GM12878 (cell line): ENCODE results near the gene MBD2. TPM values are rescaled to one million over a fixed set of nuclear protein-coding genes. Genes with fewer than 3 reads are reported as not detected.

ENCODE experiments used
- ATAC-seq: fragments of 200-7000 bp; cut with Tn5 transposase; 3 replicates; pipeline ENCODE4 v1.9.1; 2020; ENCODE audit warnings: mild to moderate bottlenecking, moderate library complexity
- BruUV-seq: library from RNA; stranded (reverse); fragments of 400-500 nt; replicated peaks from 2 replicates; lab custom pipeline; 2021; lab: Mats Ljungman, UMichigan
- CTCF ChIA-PET: fragments of 300-600 bp; sonication (Branson Sonifier 250); formaldehyde crosslinking; extraction: SDS; loops from one replicate; lab custom pipeline; 2021; ENCODE audit warnings: inconsistent platforms; lab: Yijun Ruan, JAX
- POLR2A ChIA-PET: fragments of 350-600 bp; formaldehyde crosslinking; extraction: SDS; loops from one replicate; lab custom pipeline; 2021; ENCODE audit warnings: inconsistent platforms; lab: Charles Lee
- RAD21 ChIA-PET: fragments of 300-600 bp; sonication (Branson Sonifier 250); formaldehyde crosslinking; loops from one replicate; lab custom pipeline; 2023; ENCODE audit warnings: antibody characterized with exemption; ENCODE audit not compliant: unreplicated experiment; lab: Charles Lee
- SMC1A ChIA-PET: fragments of 300-600 bp; sonication (Branson Sonifier 250); formaldehyde crosslinking; loops from one replicate; lab custom pipeline; 2023; ENCODE audit not compliant: unreplicated experiment, uncharacterized antibody; lab: Charles Lee
- DNase-seq: peaks from one replicate; pipeline ENCODE4 v3.0.0-alpha.2; 2011; ENCODE audit warnings: low read depth, low spot score
- FAIRE-seq: peaks from 3 replicates; lab custom pipeline; 2011; peaks lifted over from hg19 to GRCh38; lab: Jason Lieb, UNC
- H2AFZ ChIP-seq: 2 replicates; pipeline ENCODE4 v1.6.0; 2011; ENCODE audit warnings: low read depth, low read length, control low read depth; ENCODE audit not compliant: control insufficient read depth
- H3K27ac ChIP-seq: 2 replicates; pipeline ENCODE4 v1.5.1; 2011; ENCODE audit warnings: control low read depth; ENCODE audit not compliant: control insufficient read depth, insufficient read depth
- H3K27me3 ChIP-seq, 2 experiments: replicated peaks in 1 of 2; 2 replicates each; pipeline versions ENCODE4 v1.6.0 to v1.6.1; 2011; ENCODE audit warnings: low read length in 1 of 2; ENCODE audit not compliant: control insufficient read depth in 2 of 2, insufficient read depth in 2 of 2
- H3K36me3 ChIP-seq, 2 experiments: 2 replicates each; pipeline ENCODE4 v1.5.1; 2011; ENCODE audit warnings: low read length in 1 of 2; ENCODE audit not compliant: control insufficient read depth in 2 of 2, insufficient read depth in 2 of 2
- H3K4me1 ChIP-seq: 2 replicates; pipeline ENCODE4 v1.6.1; 2011; ENCODE audit warnings: mild to moderate bottlenecking, low read length, moderate library complexity, mixed read lengths; ENCODE audit not compliant: control insufficient read depth, insufficient read depth
- H3K4me2 ChIP-seq: 2 replicates; pipeline ENCODE4 v1.6.0; 2011; ENCODE audit warnings: control low read depth; ENCODE audit not compliant: control insufficient read depth, insufficient read depth
- H3K4me3 ChIP-seq: fragments of 200-600 bp; sonication (generic); 2 replicates; pipeline ENCODE4 v1.5.1; 2016
- H3K79me2 ChIP-seq: 2 replicates; pipeline ENCODE4 v1.6.0; 2011; ENCODE audit warnings: low read length; ENCODE audit not compliant: control insufficient read depth, insufficient read depth
- H3K9ac ChIP-seq: 2 replicates; pipeline ENCODE4 v1.8.0; 2011; ENCODE audit warnings: low read length, control low read depth, mixed read lengths; ENCODE audit not compliant: control insufficient read depth, insufficient read depth
- H3K9me3 ChIP-seq: replicated peaks from 3 replicates; pipeline ENCODE4 v1.5.1; 2011; ENCODE audit warnings: mild to moderate bottlenecking, low read length; ENCODE audit not compliant: control insufficient read depth, insufficient read depth
- H4K20me1 ChIP-seq: 2 replicates; pipeline ENCODE4 v1.6.0; 2011; ENCODE audit not compliant: control insufficient read depth, insufficient read depth
- BACH1 ChIP-seq: fragments of 450-650 bp; IDR thresholded peaks from 2 replicates; pipeline ENCODE4 v1.6.1; 2017; ENCODE audit warnings: mild to moderate bottlenecking, borderline replicate concordance
- BMI1 ChIP-seq: fragments of 450-650 bp; IDR thresholded peaks from 2 replicates; pipeline ENCODE4 v1.6.1; 2016; ENCODE audit warnings: mild to moderate bottlenecking, moderate library complexity, borderline replicate concordance
- CHD1 ChIP-seq: IDR thresholded peaks from 2 replicates; pipeline ENCODE4 v1.6.1; 2012; ENCODE audit warnings: low read depth, low read length, improper control_type of control experiment
- IKZF2 ChIP-seq, 2 experiments: fragments of 450-650 bp; IDR thresholded peaks; 2 replicates each; pipeline ENCODE4 v1.6.1; 2017; ENCODE audit warnings: mild to moderate bottlenecking in 2 of 2, moderate library complexity in 2 of 2
- LARP7 ChIP-seq: fragments of 450-650 bp; IDR thresholded peaks from 2 replicates; pipeline ENCODE4 v1.6.1; 2017; ENCODE audit warnings: mild to moderate bottlenecking
- NFXL1 ChIP-seq: fragments of 450-650 bp; IDR thresholded peaks from 2 replicates; pipeline ENCODE4 v1.6.1; 2017; ENCODE audit warnings: antibody characterized with exemption, mild to moderate bottlenecking, borderline replicate concordance
- NR2C2 ChIP-seq: IDR thresholded peaks from 2 replicates; pipeline ENCODE4 v1.6.1; 2011; ENCODE audit warnings: borderline replicate concordance, low read depth; ENCODE audit not compliant: control insufficient read depth, insufficient read length
- SIN3A ChIP-seq: IDR thresholded peaks from 2 replicates; pipeline ENCODE4 v1.6.1; 2012; ENCODE audit warnings: low read depth, low read length, improper control_type of control experiment
- SMAD5 ChIP-seq: IDR thresholded peaks from 2 replicates; pipeline ENCODE4 v1.6.1; 2016; ENCODE audit warnings: antibody characterized with exemption, low read depth
- SP1 ChIP-seq: IDR thresholded peaks from one replicate; pipeline ENCODE4 v1.6.1; 2011; ENCODE audit warnings: low read depth, low read length
- STAT3 ChIP-seq: IDR thresholded peaks from 2 replicates; pipeline ENCODE4 v1.6.1; 2011; ENCODE audit warnings: low read depth, low read length, improper control_type of control experiment
- YY1 ChIP-seq: IDR thresholded peaks from 2 replicates; pipeline ENCODE4 v1.6.1; 2011; ENCODE audit warnings: low read depth, mild to moderate bottlenecking, low read length
- ZNF622 ChIP-seq: fragments of 450-650 bp; IDR thresholded peaks from 2 replicates; pipeline ENCODE4 v1.6.1; 2017; ENCODE audit warnings: mild to moderate bottlenecking, inconsistent platforms
- WGBS: methylation state at CpG from one replicate; pipeline ENCODE4 v1.1.6; 2016; ENCODE audit warnings: low lambda C conversion rate; ENCODE audit not compliant: insufficient replicate concordance, insufficient coverage; ENCODE audit errors: missing lambda C conversion rate; 5-methylcytosine and 5-hydroxymethylcytosine counted together
- in situ Hi-C: fragments of 300-500 bp; cut with MboI; formaldehyde crosslinking; loops from 9 replicates; pipeline ENCODE4 v1.14.3; 2018; ENCODE audit warnings: mixed read lengths
- intact Hi-C: fragments of 100-400 bp; cut with micrococcal nuclease; formaldehyde crosslinking; loops from one replicate; pipeline ENCODE4 v1.14.2; 2022; ENCODE audit not compliant: unreplicated experiment
- polyA plus RNA-seq, 11 experiments: library from polyadenylated mRNA; depleted of rRNA in 4 of 11; unstranded in 6 of 11; stranded (reverse) in 5 of 11; fragments of >200 nt; fragmentation: Nextera tagmentation in 4 of 11; fragmentation: Illumina TruSeq in 1 of 11; extraction: Ambion mirVana in 4 of 11; extraction: Trizol in 1 of 11; gene quantifications; 1 replicate in 1 of 11; 2 replicates in 10 of 11; pipeline versions ENCODE4 v1.2.1 to v1.2.3, GENCODE V29; 2011 to 2016; ENCODE audit warnings: inconsistent platforms in 2 of 11, missing spikeins in 2 of 11, low read depth in 1 of 11
- total RNA-seq, 4 experiments: library from RNA; depleted of rRNA in 3 of 4; stranded (reverse); fragments of >200 nt in 3 of 4; fragmentation: Illumina TruSeq in 1 of 4; extraction: Trizol in 1 of 4; gene quantifications; 2 replicates each; pipeline versions ENCODE4 v1.2.1 to v1.2.3, GENCODE V29; 2013 to 2021
- TF ChIP-seq, protein P1 (sequence below): IDR thresholded peaks from 2 replicates; pipeline ENCODE4 v1.6.1; 2012; ENCODE audit warnings: improper control_type of control experiment, low read depth, low read length; ENCODE audit not compliant: insufficient replicate concordance
- TF ChIP-seq, protein P2 (sequence below), 3 experiments: IDR thresholded peaks in 2 of 3; conservative IDR thresholded peaks in 1 of 3; 2 replicates each; pipeline ENCODE4 v1.5.1; 2011; ENCODE audit warnings: low read depth in 3 of 3, low read length in 3 of 3, mild to moderate bottlenecking in 3 of 3, control low read depth in 2 of 3, moderate library complexity in 2 of 3, inconsistent platforms in 1 of 3, mixed read lengths in 1 of 3; ENCODE audit not compliant: control insufficient read depth in 2 of 3, insufficient read depth in 1 of 3; ENCODE audit errors: extremely low read depth in 1 of 3

MBD2 gene
- total and polyA plus RNA-seq, 10 of the 15 experiments (the other 5 are each of a cell fraction or from before 2014, with no cell fraction given) = 24.1 to 276 (median 57.9) TPM

DNA sequence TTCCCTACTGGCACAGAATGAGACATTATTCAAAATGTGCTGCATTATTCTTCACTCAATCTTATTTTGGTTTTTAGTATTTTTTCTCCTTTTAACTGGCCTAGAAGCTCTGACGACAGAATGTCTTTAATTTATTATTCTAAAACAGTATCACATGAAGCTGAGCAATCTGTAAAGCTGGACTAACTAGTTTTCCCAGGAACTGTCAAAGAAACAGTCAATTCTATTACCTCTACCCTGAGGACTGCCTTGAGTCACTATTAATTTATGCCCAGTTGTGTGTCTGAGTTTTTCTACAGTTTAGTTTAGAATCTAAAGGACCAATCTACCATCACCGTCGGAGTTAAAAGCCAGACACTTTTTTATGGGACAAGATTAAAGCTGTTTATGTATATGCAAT, 31.6 kb downstream of the MBD2 start (continued):
- TF ChIP-seq, protein P1, sequence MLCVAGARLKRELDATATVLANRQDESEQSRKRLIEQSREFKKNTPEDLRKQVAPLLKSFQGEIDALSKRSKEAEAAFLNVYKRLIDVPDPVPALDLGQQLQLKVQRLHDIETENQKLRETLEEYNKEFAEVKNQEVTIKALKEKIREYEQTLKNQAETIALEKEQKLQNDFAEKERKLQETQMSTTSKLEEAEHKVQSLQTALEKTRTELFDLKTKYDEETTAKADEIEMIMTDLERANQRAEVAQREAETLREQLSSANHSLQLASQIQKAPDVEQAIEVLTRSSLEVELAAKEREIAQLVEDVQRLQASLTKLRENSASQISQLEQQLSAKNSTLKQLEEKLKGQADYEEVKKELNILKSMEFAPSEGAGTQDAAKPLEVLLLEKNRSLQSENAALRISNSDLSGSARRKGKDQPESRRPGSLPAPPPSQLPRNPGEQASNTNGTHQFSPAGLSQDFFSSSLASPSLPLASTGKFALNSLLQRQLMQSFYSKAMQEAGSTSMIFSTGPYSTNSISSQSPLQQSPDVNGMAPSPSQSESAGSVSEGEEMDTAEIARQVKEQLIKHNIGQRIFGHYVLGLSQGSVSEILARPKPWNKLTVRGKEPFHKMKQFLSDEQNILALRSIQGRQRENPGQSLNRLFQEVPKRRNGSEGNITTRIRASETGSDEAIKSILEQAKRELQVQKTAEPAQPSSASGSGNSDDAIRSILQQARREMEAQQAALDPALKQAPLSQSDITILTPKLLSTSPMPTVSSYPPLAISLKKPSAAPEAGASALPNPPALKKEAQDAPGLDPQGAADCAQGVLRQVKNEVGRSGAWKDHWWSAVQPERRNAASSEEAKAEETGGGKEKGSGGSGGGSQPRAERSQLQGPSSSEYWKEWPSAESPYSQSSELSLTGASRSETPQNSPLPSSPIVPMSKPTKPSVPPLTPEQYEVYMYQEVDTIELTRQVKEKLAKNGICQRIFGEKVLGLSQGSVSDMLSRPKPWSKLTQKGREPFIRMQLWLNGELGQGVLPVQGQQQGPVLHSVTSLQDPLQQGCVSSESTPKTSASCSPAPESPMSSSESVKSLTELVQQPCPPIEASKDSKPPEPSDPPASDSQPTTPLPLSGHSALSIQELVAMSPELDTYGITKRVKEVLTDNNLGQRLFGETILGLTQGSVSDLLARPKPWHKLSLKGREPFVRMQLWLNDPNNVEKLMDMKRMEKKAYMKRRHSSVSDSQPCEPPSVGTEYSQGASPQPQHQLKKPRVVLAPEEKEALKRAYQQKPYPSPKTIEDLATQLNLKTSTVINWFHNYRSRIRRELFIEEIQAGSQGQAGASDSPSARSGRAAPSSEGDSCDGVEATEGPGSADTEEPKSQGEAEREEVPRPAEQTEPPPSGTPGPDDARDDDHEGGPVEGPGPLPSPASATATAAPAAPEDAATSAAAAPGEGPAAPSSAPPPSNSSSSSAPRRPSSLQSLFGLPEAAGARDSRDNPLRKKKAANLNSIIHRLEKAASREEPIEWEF = no peak

DNA sequence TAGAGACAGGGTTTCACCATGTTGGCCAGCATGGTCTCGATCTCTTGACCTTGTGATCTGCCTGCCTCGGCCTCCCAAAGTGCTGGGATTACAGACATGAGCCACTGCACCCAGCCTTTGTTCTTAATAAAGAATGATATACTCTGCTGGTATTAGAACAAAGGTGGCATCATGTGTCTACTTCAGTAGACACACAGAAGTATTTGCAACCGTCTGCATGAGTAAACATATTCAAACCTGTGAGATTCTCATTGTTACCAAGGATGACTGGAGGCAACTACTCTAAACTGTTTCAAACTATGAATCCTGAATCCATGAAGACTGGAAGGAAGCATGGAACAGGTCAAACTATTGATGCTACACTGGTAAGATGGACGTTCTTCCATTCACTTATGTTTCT, 32.1 kb downstream of the MBD2 start:
- Histone ChIP-seq H2AFZ (no peak overlapping the region), H3K4me1 (no peaks in the 10 kb centered on the region), H3K27me3 (no peaks in the 10 kb centered on the region), H3K36me3 (peaks cover 8 to 12% of the 10 kb centered on the region in 2 experiments), H3K27ac (no peak overlapping the region), H3K9ac (no peak overlapping the region), H3K79me2 (peaks cover 39% of the 10 kb centered on the region), H3K4me3 (no peak overlapping the region), H3K4me2 (no peak overlapping the region), H3K9me3 (no peaks in the 10 kb centered on the region), H4K20me1 (no peaks in the 10 kb centered on the region)
- in situ Hi-C loops = no loop called here
- FAIRE-seq (no peak), ATAC-seq (no peak), DNase-seq (no peak)
- ChIA-PET CTCF (interaction anchor here (0.8 to 2.4 kb wide), 4 partner anchors 9 to 78 kb away, joined by 3 to 8 read pairs (median 3); no protein-coding TSS in a partner anchor), RAD21 (no interaction called here), SMC1A (interaction anchor here (1.0 to 1.3 kb wide), 2 partner anchors 9 to 24 kb away, joined by 3 to 5 read pairs; no protein-coding TSS in a partner anchor), POLR2A (interaction anchor here (0.9 kb wide), 1 partner anchor 15 kb away, joined by 3 read pairs; no protein-coding TSS in a partner anchor)
- WGBS = 76% methylated on average over 4 of the region's 4 CpGs
- intact Hi-C loops = no loop called here
- TF ChIP-seq SMAD5 (no peak), BMI1 (no peak), SP1 (no peak), NR2C2 (no peak), IKZF2 (IDR thresholded peaks at IDR 0.05) (no peak), CHD1 (no peak), STAT3 (no peak), ZNF622 (no peak), NFXL1 (no peak), YY1 (no peak), LARP7 (no peak), BACH1 (no peak), SIN3A (no peak)
- TF ChIP-seq, protein P2, sequence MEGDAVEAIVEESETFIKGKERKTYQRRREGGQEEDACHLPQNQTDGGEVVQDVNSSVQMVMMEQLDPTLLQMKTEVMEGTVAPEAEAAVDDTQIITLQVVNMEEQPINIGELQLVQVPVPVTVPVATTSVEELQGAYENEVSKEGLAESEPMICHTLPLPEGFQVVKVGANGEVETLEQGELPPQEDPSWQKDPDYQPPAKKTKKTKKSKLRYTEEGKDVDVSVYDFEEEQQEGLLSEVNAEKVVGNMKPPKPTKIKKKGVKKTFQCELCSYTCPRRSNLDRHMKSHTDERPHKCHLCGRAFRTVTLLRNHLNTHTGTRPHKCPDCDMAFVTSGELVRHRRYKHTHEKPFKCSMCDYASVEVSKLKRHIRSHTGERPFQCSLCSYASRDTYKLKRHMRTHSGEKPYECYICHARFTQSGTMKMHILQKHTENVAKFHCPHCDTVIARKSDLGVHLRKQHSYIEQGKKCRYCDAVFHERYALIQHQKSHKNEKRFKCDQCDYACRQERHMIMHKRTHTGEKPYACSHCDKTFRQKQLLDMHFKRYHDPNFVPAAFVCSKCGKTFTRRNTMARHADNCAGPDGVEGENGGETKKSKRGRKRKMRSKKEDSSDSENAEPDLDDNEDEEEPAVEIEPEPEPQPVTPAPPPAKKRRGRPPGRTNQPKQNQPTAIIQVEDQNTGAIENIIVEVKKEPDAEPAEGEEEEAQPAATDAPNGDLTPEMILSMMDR (IDR thresholded peaks at IDR 0.05 in 2 of 3, conservative IDR thresholded peaks at IDR 0.05 in 1 of 3; ENCODE audit: control insufficient read depth in 2 of 3, extremely low read depth in 1 of 3, insufficient read depth in 1 of 3, low read depth in 3 of 3, low read length in 3 of 3) = no peak
- BruUV-seq = no TSS peak
